HepG2 (cell line): ENCODE data around the gene PPP2R5C. TPM values are rescaled to one million over a fixed set of nuclear protein-coding genes. Genes with fewer than 3 reads are reported as not detected.

Experiments
- ATAC-seq: fragments of 200-7000 bp; cut with Tn5 transposase; 3 replicates; pipeline ENCODE4 v1.9.1; 2020; ENCODE audit warnings: mild to moderate bottlenecking, moderate library complexity
- BruUV-seq: library from RNA; stranded (reverse); fragments of 400-500 nt; replicated peaks from 2 replicates; lab custom pipeline; 2021; lab: Mats Ljungman, UMichigan
- CTCF ChIA-PET: fragments of 300-600 bp; formaldehyde crosslinking; extraction: SDS; loops from one replicate; lab custom pipeline; 2021; ENCODE audit warnings: low total read pairs, inconsistent platforms, low intra/inter-chr PET ratio; lab: Yijun Ruan, JAX
- POLR2A ChIA-PET: fragments of 350-600 bp; sonication (Branson Sonifier 250); formaldehyde crosslinking; loops from one replicate; lab custom pipeline; 2020; ENCODE audit warnings: antibody characterized with exemption, inconsistent platforms; lab: Yijun Ruan, JAX
- DNase-seq: peaks from one replicate; pipeline ENCODE4 v3.0.0-alpha.2; 2015; ENCODE audit warnings: low spot score
- FAIRE-seq: peaks from 3 replicates; lab custom pipeline; 2011; peaks lifted over from hg19 to GRCh38; lab: Jason Lieb, UNC
- H2AFZ ChIP-seq: one replicate; pipeline ENCODE4 v1.6.1; 2011; ENCODE audit warnings: low read length, inconsistent platforms
- H3K27ac ChIP-seq: fragments of 300-600 bp; 3 replicates; pipeline ENCODE4 v1.8.0; 2011; ENCODE audit warnings: mixed run types, mild to moderate bottlenecking, mixed read lengths, low read length, inconsistent platforms; ENCODE audit not compliant: insufficient read depth; ENCODE audit errors: extremely low read length
- H3K27me3 ChIP-seq, 2 experiments: fragments of 200-600 bp in 1 of 2; 2 replicates in 1 of 2; 3 replicates in 1 of 2; pipeline versions ENCODE4 v1.6.0 to v1.8.0; 2011; ENCODE audit warnings: low read length in 2 of 2, mild to moderate bottlenecking in 2 of 2, moderate library complexity in 2 of 2, inconsistent platforms in 1 of 2; ENCODE audit not compliant: insufficient read depth in 2 of 2, control insufficient read depth in 1 of 2
- H3K36me3 ChIP-seq, 2 experiments: fragments of 200-600 bp in 1 of 2; replicated peaks in 1 of 2; 2 replicates in 1 of 2; 3 replicates in 1 of 2; pipeline versions ENCODE4 v1.5.1 to v1.8.0; 2011; ENCODE audit warnings: low read length in 2 of 2, inconsistent platforms in 1 of 2; ENCODE audit not compliant: insufficient read depth in 2 of 2, control insufficient read depth in 1 of 2
- H3K4me1 ChIP-seq: 2 replicates; pipeline ENCODE4 v1.5.1; 2012; ENCODE audit warnings: low read length, inconsistent platforms; ENCODE audit not compliant: insufficient read depth
- H3K4me2 ChIP-seq: 2 replicates; pipeline ENCODE4 v1.6.0; 2011; ENCODE audit warnings: low read depth, low read length, inconsistent platforms
- H3K4me3 ChIP-seq, 3 experiments: fragments of 200-600 bp in 1 of 3; sonication (generic), shearing (Covaris generic) in 1 of 3; replicated peaks in 1 of 3; 2 replicates each; pipeline ENCODE4 v1.5.1; 2011 to 2016; ENCODE audit warnings: low read length in 3 of 3, inconsistent platforms in 2 of 3, low read depth in 2 of 3, mild to moderate bottlenecking in 2 of 3, control low read depth in 1 of 3, mixed read lengths in 1 of 3; ENCODE audit not compliant: insufficient read depth in 1 of 3
- H3K79me2 ChIP-seq: one replicate; pipeline ENCODE4 v1.6.1; 2011; ENCODE audit warnings: low read length, inconsistent platforms; ENCODE audit not compliant: insufficient read depth
- H3K9ac ChIP-seq: 2 replicates; pipeline ENCODE4 v1.6.0; 2011; ENCODE audit warnings: mild to moderate bottlenecking, low read depth, low read length, inconsistent platforms; ENCODE audit not compliant: insufficient read depth
- H3K9me3 ChIP-seq: 2 replicates; pipeline ENCODE4 v1.5.1; 2012; ENCODE audit warnings: mild to moderate bottlenecking, low read length
- H4K20me1 ChIP-seq: 2 replicates; pipeline ENCODE4 v1.6.0; 2011; ENCODE audit warnings: inconsistent platforms, mild to moderate bottlenecking, low read length, moderate library complexity; ENCODE audit not compliant: insufficient read depth
- ARNTL ChIP-seq: sonication (generic); formaldehyde crosslinking; IDR thresholded peaks from 2 replicates; pipeline ENCODE4 v1.4.0; 2020; ENCODE audit warnings: mild to moderate bottlenecking, missing genetic modification reagents
- EED ChIP-seq: sonication (generic); formaldehyde crosslinking; IDR thresholded peaks from 2 replicates; pipeline ENCODE4 v1.5.0; 2020; ENCODE audit warnings: mild to moderate bottlenecking, missing genetic modification reagents
- FOXA3 ChIP-seq: IDR thresholded peaks from 2 replicates; pipeline ENCODE4 v1.6.1; 2016; ENCODE audit warnings: missing genetic modification reagents, missing compliant biosample characterization
- FOXP1 ChIP-seq, 2 experiments: fragments of 450-650 bp in 1 of 2; IDR thresholded peaks; 2 replicates each; pipeline ENCODE4 v1.6.1; 2017 to 2018; ENCODE audit warnings: antibody characterized with exemption in 1 of 2
- HOXD1 ChIP-seq: sonication (generic); formaldehyde crosslinking; IDR thresholded peaks from 2 replicates; pipeline ENCODE4 v1.5.0; 2020; ENCODE audit warnings: missing genetic modification reagents
- MED13 ChIP-seq: sonication (generic); formaldehyde crosslinking; IDR thresholded peaks from 2 replicates; pipeline ENCODE4 v1.5.0; 2020; ENCODE audit warnings: missing genetic modification reagents
- MXD4 ChIP-seq: IDR thresholded peaks from 2 replicates; pipeline ENCODE4 v1.6.1; 2016; ENCODE audit warnings: mild to moderate bottlenecking, missing biosample characterization, missing genetic modification reagents
- MYC ChIP-seq: sonication (generic); formaldehyde crosslinking; IDR thresholded peaks from 2 replicates; pipeline ENCODE4 v1.9.0; 2021; ENCODE audit warnings: missing genetic modification reagents, borderline replicate concordance
- NAIF1 ChIP-seq: sonication (generic); formaldehyde crosslinking; IDR thresholded peaks from 2 replicates; pipeline ENCODE4 v1.5.0; 2020; ENCODE audit warnings: mild to moderate bottlenecking, missing genetic modification reagents, borderline replicate concordance
- NCOA5 ChIP-seq: sonication (generic); formaldehyde crosslinking; IDR thresholded peaks from 2 replicates; pipeline ENCODE4 v1.4.0; 2020; ENCODE audit warnings: missing genetic modification reagents
- PHF20 ChIP-seq: sonication (generic); formaldehyde crosslinking; IDR thresholded peaks from 2 replicates; pipeline ENCODE4 v1.5.0; 2020; ENCODE audit warnings: mild to moderate bottlenecking, missing genetic modification reagents
- SIN3A ChIP-seq: IDR thresholded peaks from 2 replicates; pipeline ENCODE4 v1.6.1; 2011; ENCODE audit warnings: low read depth, mild to moderate bottlenecking, control low read depth, low read length, borderline replicate concordance
- SUZ12 ChIP-seq: fragments of 150-350 bp; IDR thresholded peaks from 2 replicates; pipeline ENCODE4 v1.6.1; 2014; ENCODE audit warnings: low read depth, low read length
- ZMAT3 ChIP-seq: sonication (generic); formaldehyde crosslinking; conservative IDR thresholded peaks from 2 replicates; pipeline ENCODE4 v1.7.0; 2021; ENCODE audit warnings: missing genetic modification reagents
- ZNF274 ChIP-seq: sonication (generic); formaldehyde crosslinking; IDR thresholded peaks from 2 replicates; pipeline ENCODE4 v1.5.1; 2020; ENCODE audit warnings: mild to moderate bottlenecking, missing genetic modification reagents
- ZNF292 ChIP-seq: sonication (generic); formaldehyde crosslinking; IDR thresholded peaks from 2 replicates; pipeline ENCODE4 v1.8.1; 2022; ENCODE audit warnings: mild to moderate bottlenecking, low read depth, missing genetic modification reagents, borderline replicate concordance
- ZNF432 ChIP-seq: sonication (generic); formaldehyde crosslinking; IDR thresholded peaks from 2 replicates; pipeline ENCODE4 v1.5.0; 2020; ENCODE audit warnings: missing genetic modification reagents, mild to moderate bottlenecking, borderline replicate concordance
- ZNF44 ChIP-seq: sonication (generic); formaldehyde crosslinking; IDR thresholded peaks from 2 replicates; pipeline ENCODE4 v1.5.1; 2020; ENCODE audit warnings: mild to moderate bottlenecking, missing genetic modification reagents
- ZNF512 ChIP-seq: sonication (generic); formaldehyde crosslinking; IDR thresholded peaks from 2 replicates; pipeline ENCODE4 v1.4.0; 2020; ENCODE audit warnings: mild to moderate bottlenecking, missing genetic modification reagents
- ZNF607 ChIP-seq: sonication (generic); formaldehyde crosslinking; IDR thresholded peaks from 2 replicates; pipeline ENCODE4 v1.5.1; 2020; ENCODE audit warnings: missing genetic modification reagents, mild to moderate bottlenecking, borderline replicate concordance
- ZNF629 ChIP-seq: sonication (generic); formaldehyde crosslinking; conservative IDR thresholded peaks from 2 replicates; pipeline ENCODE4 v1.5.0; 2020; ENCODE audit warnings: missing genetic modification reagents
- ZNF816 ChIP-seq: sonication (generic); formaldehyde crosslinking; IDR thresholded peaks from 2 replicates; pipeline ENCODE4 v1.8.0; 2022; ENCODE audit warnings: missing genetic modification reagents, mild to moderate bottlenecking, borderline replicate concordance
- WGBS: methylation state at CpG from one replicate; pipeline ENCODE4 v1.1.6; 2017; ENCODE audit warnings: low lambda C conversion rate; 5-methylcytosine and 5-hydroxymethylcytosine counted together
- in situ Hi-C: cut with HindIII; loops from 2 replicates; pipeline ENCODE4 v1.10.0; 2017; ENCODE audit warnings: low pct_unique_long_range_greater_than_20kb; ENCODE audit not compliant: extremely low pct_ligation_motif_present
- intact Hi-C: fragments of 100-400 bp; cut with micrococcal nuclease; formaldehyde crosslinking; loops from one replicate; pipeline ENCODE4 v1.10.0; 2022; ENCODE audit not compliant: unreplicated experiment
- polyA plus RNA-seq, 8 experiments: library from polyadenylated mRNA; depleted of rRNA in 3 of 8; stranded (reverse) in 7 of 8; unstranded in 1 of 8; fragments of >200 nt; fragmentation: Illumina TruSeq in 4 of 8; extraction: Trizol in 4 of 8; gene quantifications; 2 replicates each; pipeline versions ENCODE4 v1.2.1 to v1.2.3, GENCODE V29; 2011 to 2016; ENCODE audit warnings: low read depth in 4 of 8, missing spikeins in 1 of 8, mixed read lengths in 1 of 8; ENCODE audit not compliant: insufficient read depth in 1 of 8
- total RNA-seq, 5 experiments: library from RNA; depleted of rRNA; stranded (reverse); fragments of >200 nt; fragmentation: Illumina TruSeq; extraction: Trizol; gene quantifications; 2 replicates each; pipeline ENCODE4 v1.2.3, GENCODE V29; 2016; ENCODE audit warnings: low read depth in 1 of 5
- TF ChIP-seq, protein P1 (sequence below): sonication (generic); formaldehyde crosslinking; IDR thresholded peaks from 2 replicates; pipeline ENCODE4 v1.4.0; 2020; ENCODE audit warnings: missing genetic modification reagents, low read depth, mild to moderate bottlenecking, borderline replicate concordance

Gene PPP2R5C
- total and polyA plus RNA-seq, 2 of the 13 experiments (the other 11 are each of a cell fraction or from before 2014, with no cell fraction given): 74.3 to 78.5 TPM

- Histone ChIP-seq H3K27me3 (peaks cover 0 to 4% of the 10 kb centered on the region in 2 experiments; a peak in 2 of 5 replicates), H3K4me3 (peak overlapping the region; percentile 2 to 49 (median 5); a peak in 4 of 6 replicates), H3K27ac (peak overlapping the region; percentile 83), H3K79me2 (no peaks in the 10 kb centered on the region), H4K20me1 (no peaks in the 10 kb centered on the region), H2AFZ (no peak overlapping the region), H3K4me1 (peaks cover 87% of the 10 kb centered on the region), H3K4me2 (peak overlapping the region; percentile 79), H3K9me3 (no peaks in the 10 kb centered on the region), H3K9ac (peak overlapping the region; percentile 60; the same call in 1 of the 2 replicates), H3K36me3 (no peaks in the 10 kb centered on the region)
- POLR2A ChIA-PET: interaction anchor here (0.8 to 2.3 kb wide), 9 partner anchors 9 to 218 kb away, joined by 3 to 16 read pairs (median 7); partner anchors contain the start of gene PPP2R5C
- BruUV-seq: no TSS peak
- WGBS: 31% methylated on average over 2 of the region's 3 CpGs
- CTCF ChIA-PET: no interaction called here
- ATAC-seq (no peak; the same call in 2 of the 3 replicates), DNase-seq (no peak), FAIRE-seq (no peak)
- intact Hi-C loops: no loop called here
- in situ Hi-C loops: no loop called here
- TF ChIP-seq ZNF512 (CRISPR knock-in tag): no peak
- TF ChIP-seq FOXP1 (IDR thresholded peaks at IDR 0.05): peak; percentile 72; the same call in 1 of the 2 replicates
- TF ChIP-seq FOXP1 (CRISPR knock-in tag; IDR thresholded peaks at IDR 0.05): no peak
- TF ChIP-seq ARNTL (CRISPR knock-in tag): no peak
- TF ChIP-seq HOXD1 (CRISPR knock-in tag): no peak
- TF ChIP-seq ZNF44 (CRISPR knock-in tag): no peak
- TF ChIP-seq MXD4: no peak
- 0 out of 2 replicates have a peak, but pooled peaks have one; percentile 11 for TF ChIP-seq ZNF292
- no peak for TF ChIP-seq MED13 (CRISPR knock-in tag)
- no peak for TF ChIP-seq NCOA5 (CRISPR knock-in tag)
- no peak for TF ChIP-seq ZMAT3 (CRISPR knock-in tag)
- no peak for TF ChIP-seq NAIF1 (CRISPR knock-in tag)
- TF ChIP-seq SUZ12: no peak
- no peak for TF ChIP-seq MYC (CRISPR knock-in tag)
- TF ChIP-seq ZNF607 (CRISPR knock-in tag): no peak
- no peak for TF ChIP-seq PHF20 (CRISPR knock-in tag)
- TF ChIP-seq ZNF274 (CRISPR knock-in tag): 0 out of 2 replicates have a peak, but pooled peaks have one; percentile 13
- 0 out of 2 replicates have a peak, but pooled peaks have one; percentile 57 for TF ChIP-seq ZNF816 (CRISPR knock-in tag)
- no peak for TF ChIP-seq EED (CRISPR knock-in tag)
- TF ChIP-seq, protein P1, sequence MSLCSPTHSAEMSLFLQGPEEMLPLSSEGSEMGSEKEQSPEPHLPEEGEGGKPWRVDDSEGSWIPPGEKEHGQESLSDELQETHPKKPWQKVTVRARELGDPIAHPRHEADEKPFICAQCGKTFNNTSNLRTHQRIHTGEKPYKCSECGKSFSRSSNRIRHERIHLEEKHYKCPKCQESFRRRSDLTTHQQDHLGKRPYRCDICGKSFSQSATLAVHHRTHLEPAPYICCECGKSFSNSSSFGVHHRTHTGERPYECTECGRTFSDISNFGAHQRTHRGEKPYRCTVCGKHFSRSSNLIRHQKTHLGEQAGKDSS (CRISPR knock-in tag): 0 out of 2 replicates have a peak, but pooled peaks have one; percentile 6
- TF ChIP-seq FOXA3 (CRISPR knock-in tag): no peak
- TF ChIP-seq ZNF432 (CRISPR knock-in tag): no peak
- no peak for TF ChIP-seq ZNF629
- no peak for TF ChIP-seq SIN3A
Measured at GRCh38 chr14:101730626-101731186, 30.8 kb upstream of the PPP2R5C start.
